Jurkat, Clone E6-1 (cell line): ENCODE data around the gene FFAR1.
A peak's percentile ranks its signal among the peaks of the same experiment; 100 is the strongest.

Experiments
- DNase-seq: peaks from one replicate; pipeline ENCODE4 v3.0.0-alpha.2; 2011; ENCODE audit warnings: low read depth, low spot score
- H3K4me3 ChIP-seq: 2 replicates; pipeline ENCODE4 v1.5.1; 2011; ENCODE audit warnings: mild to moderate bottlenecking, low read length, control low read depth, moderate library complexity

Gene FFAR1

DNA sequence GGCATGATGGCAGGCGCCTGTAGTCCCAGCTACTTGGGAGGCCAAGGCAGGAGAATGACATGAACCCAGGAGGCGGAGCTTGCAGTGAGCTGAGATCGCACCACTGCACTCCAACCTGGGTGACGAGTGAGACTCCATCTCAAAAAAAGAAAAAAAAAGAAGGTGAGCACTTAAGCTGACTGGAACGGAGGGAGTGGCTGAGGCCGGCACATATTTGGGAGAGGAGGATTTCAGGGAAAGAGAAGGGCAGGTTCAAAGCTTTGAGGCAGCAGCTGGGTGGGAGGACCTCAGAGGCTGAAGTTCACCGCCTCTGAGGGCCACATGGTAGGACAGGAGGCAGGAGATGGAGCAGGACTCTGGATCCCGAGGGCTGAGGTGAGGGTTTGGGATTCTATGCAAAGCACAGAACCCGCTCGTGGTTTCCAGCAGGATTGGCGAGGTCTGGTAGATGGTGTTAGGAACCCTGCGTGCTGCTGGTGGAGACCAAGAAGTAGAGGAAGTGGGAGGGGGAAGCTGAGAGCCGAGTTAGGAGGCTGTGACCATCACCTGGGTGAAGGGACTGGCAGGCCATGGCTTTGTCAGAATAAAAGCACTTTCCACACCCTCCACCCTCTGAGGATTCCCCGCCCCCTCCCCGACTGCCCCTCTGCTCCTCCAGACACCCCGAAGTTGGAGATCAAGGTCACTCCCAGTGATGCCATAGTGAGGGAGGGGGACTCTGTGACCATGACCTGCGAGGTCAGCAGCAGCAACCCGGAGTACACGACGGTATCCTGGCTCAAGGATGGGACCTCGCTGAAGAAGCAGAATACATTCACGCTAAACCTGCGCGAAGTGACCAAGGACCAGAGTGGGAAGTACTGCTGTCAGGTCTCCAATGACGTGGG lies 10.4 kb upstream of the FFAR1 start:
- no peak overlapping the region for H3K4me3 ChIP-seq
- no peak for DNase-seq

- DNase-seq, result no peak
- H3K4me3 ChIP-seq, result no peak overlapping the region
Measured at GRCh38 chr19:35337984-35338296, 9.8 kb upstream of the FFAR1 start.

GRCh38 chr19:35340431-35340830 lies 7.3 kb upstream of the FFAR1 start:
- no peak overlapping the region for H3K4me3 ChIP-seq
- no peak for DNase-seq

DNA sequence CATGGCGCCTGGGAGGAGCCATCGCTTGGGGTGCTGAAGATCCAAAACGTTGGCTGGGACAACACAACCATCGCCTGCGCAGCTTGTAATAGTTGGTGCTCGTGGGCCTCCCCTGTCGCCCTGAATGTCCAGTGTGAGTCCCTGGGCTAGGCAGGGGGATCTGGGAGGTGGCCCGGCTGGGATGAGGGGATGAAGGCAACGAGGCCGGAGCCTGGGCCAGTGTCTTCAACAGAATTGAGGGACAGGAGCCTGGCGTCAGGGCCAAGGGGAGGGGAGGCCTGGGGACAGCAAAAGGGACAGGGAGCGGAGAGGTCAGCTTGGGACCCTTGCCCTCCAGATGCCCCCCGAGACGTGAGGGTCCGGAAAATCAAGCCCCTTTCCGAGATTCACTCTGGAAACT lies 6.7 kb upstream of the FFAR1 start:
- H3K4me3 ChIP-seq, result no peak overlapping the region
- no peak for DNase-seq

GRCh38 chr19:35341565-35342225 lies 6.0 kb upstream of the FFAR1 start:
- DNase-seq, result no peak
- no peak overlapping the region for H3K4me3 ChIP-seq

GRCh38 chr19:35342430-35342829 lies 5.3 kb upstream of the FFAR1 start:
- no peak overlapping the region for H3K4me3 ChIP-seq
- no peak for DNase-seq

DNA sequence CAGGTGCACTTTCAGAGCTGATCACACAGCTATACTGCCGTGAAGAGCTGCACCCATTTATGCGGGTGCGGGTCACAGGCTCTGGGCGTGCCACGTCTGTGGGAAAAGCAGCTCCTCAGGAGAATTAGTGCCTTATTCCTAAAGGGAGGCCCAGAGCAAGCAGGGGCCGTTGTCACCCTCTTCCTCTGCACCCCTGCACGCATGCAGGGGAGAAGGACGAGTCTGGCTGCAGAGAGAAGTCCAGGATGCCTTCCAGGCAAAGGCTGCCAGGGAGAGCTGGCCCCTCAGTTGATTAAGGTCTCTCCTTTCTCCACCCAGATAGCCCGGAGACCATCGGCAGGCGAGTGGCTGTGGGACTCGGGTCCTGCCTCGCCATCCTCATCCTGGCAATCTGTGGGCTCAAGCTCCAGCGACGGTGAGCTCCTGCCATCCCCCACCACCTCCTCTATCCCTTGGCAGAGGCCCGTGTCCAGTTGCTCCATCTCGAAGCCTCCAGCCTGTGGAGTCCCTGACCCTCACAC lies 3.1 kb upstream of the FFAR1 start:
- H3K4me3 ChIP-seq, result no peak overlapping the region
- no peak for DNase-seq

DNA sequence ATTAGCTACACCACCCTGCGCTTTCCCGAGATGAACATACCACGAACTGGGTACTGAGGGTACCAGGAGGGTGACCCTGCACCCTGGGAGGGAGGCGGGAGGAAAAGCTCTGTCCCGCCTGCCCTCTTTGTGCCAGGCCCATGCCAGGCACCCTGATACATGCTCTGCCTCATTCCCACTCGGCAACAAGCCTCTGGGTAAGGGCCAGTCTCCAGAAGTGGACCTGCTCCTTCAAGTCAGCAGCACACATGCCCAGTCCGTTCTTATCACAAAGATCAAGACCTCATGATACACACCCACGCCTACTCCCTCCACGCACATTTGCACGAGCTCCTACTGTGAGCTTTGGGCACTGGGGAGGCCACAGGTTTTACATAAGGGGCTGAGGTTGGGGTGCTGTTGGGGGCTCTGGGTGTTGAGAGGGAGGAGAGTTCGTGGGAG lies 2.0 kb upstream of the FFAR1 start:
- H3K4me3 ChIP-seq, result no peak overlapping the region

GRCh38 chr19:35346193-35347052 lies 1.3 kb upstream of the FFAR1 start:
- DNase-seq, result peak; percentile 35
- H3K4me3 ChIP-seq, result no peak overlapping the region

More for the DNA sequence above, 2.0 kb upstream of the FFAR1 start:
- DNase-seq, result no peak

DNA sequence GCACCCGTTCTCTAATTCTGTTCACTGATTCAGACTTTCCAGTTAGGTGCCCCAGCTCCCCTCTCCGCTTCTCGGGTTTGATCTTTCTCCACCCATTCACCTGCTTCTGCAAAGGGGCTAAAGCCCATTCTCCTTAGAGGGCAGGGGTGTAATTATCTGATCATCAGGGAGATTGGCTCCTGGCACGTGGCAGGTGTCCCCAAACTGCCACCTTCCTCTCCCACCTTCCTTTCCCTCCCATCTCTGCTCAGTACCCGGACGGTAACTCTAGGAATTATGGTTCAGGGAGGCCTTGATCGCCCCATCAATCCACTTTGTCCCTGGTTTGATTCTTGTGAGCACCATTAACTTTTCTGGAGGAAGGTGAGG lies 212 bp downstream of the FFAR1 start:
- DNase-seq, result no peak
- H3K4me3 ChIP-seq, result no peak overlapping the region

DNA sequence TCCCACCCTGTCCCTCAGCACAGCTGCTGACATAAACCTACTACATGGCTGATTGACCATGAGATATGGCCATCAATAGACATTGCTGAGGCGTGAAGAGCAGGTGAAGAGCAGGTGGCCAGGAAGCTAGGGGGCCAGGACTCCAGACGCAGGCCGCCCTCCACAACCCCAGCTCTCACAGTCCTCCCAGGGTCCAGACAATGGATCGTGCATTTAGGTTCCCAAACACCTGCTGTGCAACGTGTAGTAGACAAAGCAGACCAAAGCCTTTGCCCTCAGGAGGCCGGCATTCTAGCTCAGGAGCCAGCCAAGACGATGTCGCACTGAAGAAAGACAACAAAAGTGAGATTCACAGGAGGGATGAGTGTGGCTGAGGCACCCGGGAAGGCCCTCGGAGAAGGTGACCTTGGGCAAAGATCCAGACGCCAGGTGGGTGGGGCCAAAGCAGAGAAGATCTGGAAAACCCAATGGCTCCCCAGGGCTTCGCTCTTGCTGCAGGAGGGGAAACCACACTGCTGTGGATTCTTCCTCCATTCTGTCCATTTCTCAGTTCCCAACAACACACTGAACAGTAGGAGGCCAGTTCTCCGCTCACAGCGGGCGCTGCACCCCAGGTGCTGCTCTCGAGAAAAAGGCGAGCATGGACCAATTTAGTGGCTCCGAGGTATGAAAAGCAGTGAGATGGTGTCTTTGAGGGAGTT lies 1.4 kb downstream of the FFAR1 start:
- H3K4me3 ChIP-seq, result no peak overlapping the region
- no peak for DNase-seq

- no peak overlapping the region for H3K4me3 ChIP-seq
- no peak for DNase-seq
Measured at GRCh38 chr19:35349614-35350521, 2.2 kb downstream of the FFAR1 start.

DNA sequence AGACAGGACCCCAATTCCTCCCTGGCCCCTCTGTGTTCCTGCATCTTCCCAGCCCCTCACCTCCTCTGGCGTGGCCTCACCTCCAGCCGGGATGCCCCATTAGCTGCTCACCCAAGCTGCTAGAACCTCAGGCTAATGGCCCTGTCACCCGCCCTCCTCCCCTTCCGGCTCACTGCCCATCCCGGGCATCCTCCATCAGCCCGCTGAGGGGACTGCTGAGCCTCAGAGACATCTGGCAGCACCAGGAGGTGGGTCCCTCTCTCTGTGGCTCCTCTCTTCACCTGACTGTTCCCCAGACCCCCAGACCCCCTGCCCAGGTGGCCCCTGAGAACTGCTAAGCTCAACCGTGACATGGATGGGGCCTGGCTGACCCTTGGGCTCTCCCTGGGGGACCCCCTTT lies 2.9 kb downstream of the FFAR1 start:
- H3K4me3 ChIP-seq, result no peak overlapping the region
- no peak for DNase-seq

- H3K4me3 ChIP-seq, result no peak overlapping the region
- no peak for DNase-seq
Measured at GRCh38 chr19:35351411-35352176, 3.9 kb downstream of the FFAR1 start.

GRCh38 chr19:35352177-35352447 lies 4.4 kb downstream of the FFAR1 start:
- H3K4me3 ChIP-seq, result no peak overlapping the region
- DNase-seq, result no peak

DNA sequence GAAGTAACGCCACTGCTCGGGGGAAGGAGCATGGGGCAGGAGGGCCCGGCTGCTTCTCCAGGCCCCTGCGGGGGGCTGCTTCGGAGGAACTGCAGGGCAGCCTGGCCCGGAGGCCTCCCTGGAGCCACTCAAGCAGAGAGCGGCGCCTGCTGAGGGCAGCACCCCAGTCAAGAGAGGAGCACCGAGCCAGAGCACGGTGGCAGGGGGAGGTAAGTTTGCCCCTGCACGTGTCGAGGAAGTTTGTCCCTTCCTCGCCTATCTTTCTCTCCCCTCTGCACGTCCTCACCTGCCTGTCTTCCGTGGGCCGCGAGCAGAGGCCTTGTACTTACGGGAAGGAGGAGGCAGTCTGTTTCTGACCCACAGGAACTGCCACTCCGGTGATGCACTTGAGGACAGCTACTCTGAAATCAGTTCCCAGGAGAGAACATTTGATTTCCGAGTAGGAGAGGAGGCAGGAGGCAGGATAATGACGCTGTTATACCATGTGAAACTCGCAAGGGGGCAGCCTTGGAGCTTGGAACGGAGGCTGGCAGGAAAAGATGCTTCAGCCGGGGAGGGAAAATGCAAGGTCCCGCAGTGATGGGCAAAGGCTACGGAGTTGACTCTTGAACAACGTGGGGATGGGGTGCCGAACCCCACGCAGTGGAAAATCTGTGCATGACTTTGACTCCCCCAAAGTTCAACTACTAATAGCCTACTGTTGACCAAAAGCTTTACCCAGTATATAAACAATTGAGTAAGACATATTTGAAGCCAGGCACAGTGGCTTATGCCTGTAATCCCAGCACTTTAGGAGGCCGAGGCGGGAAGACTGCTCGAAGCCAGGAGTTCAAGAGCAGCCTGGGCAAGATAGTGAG lies 5.0 kb downstream of the FFAR1 start:
- no peak overlapping the region for H3K4me3 ChIP-seq
- peak; percentile 57 for DNase-seq

- no peak for DNase-seq
- H3K4me3 ChIP-seq, result no peak overlapping the region
Measured at GRCh38 chr19:35353635-35354034, 5.9 kb downstream of the FFAR1 start.
